IMR-90 (cell line): ENCODE results near the gene BDH1.

Source experiments
- MAFK ChIP-seq: IDR thresholded peaks from 2 replicates; pipeline ENCODE4 v1.6.1; 2012; ENCODE audit warnings: low read depth, low read length, improper control_type of control experiment
- TF ChIP-seq, protein P1 (sequence below): conservative IDR thresholded peaks from 2 replicates; pipeline ENCODE4 v1.5.1; 2012; ENCODE audit warnings: mild to moderate bottlenecking, low read depth, low read length, improper control_type of control experiment

GRCh38 chr3:197463279-197463678 lies 92.5 kb downstream of the BDH1 start:
- TF ChIP-seq MAFK: no peak
- TF ChIP-seq, protein P1, sequence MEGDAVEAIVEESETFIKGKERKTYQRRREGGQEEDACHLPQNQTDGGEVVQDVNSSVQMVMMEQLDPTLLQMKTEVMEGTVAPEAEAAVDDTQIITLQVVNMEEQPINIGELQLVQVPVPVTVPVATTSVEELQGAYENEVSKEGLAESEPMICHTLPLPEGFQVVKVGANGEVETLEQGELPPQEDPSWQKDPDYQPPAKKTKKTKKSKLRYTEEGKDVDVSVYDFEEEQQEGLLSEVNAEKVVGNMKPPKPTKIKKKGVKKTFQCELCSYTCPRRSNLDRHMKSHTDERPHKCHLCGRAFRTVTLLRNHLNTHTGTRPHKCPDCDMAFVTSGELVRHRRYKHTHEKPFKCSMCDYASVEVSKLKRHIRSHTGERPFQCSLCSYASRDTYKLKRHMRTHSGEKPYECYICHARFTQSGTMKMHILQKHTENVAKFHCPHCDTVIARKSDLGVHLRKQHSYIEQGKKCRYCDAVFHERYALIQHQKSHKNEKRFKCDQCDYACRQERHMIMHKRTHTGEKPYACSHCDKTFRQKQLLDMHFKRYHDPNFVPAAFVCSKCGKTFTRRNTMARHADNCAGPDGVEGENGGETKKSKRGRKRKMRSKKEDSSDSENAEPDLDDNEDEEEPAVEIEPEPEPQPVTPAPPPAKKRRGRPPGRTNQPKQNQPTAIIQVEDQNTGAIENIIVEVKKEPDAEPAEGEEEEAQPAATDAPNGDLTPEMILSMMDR: no peak
